GM12892 (cell line): Measurements from ENCODE around the gene ZNF655.
"Not testable (repeated sequence)": the region's sequence is repeated elsewhere in the genome, so short reads cannot be mapped to it uniquely, and the experiment has no call there.

Source experiments
- POLR2A ChIP-seq: IDR thresholded peaks from 2 replicates; pipeline ENCODE4 v1.6.1; 2011; ENCODE audit warnings: low read depth, low read length, control low read depth
- POLR2AphosphoS5 ChIP-seq: IDR thresholded peaks from 2 replicates; pipeline ENCODE4 v1.6.1; 2011; ENCODE audit warnings: low read depth, low read length, control low read depth

DNA sequence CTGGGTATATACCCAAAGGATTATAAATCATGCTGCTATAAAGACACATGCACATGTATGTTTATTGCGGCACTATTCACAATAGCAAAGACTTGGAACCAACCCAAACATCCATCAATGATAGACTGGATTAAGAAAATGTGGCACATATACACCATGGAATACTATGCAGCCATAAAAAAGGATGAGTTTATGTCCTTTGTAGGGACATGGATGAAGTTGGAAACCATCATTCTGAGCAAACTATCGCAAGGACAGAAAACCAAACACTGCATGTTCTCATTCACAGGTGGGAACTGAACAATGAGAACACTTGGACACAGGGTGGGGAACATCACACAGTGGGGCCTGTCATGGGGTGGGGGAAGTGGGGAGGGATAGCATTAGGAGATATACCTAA lies 8.9 kb upstream of the ZNF655 start:
- TF ChIP-seq POLR2A, POLR2AphosphoS5: not testable (repeated sequence)
